Astrocyte of the cerebellum (primary cell): ENCODE results near the gene KRCC1.

Source experiments
- DNase-seq: peaks from one replicate; pipeline ENCODE4 v3.0.0-alpha.2; 2011; ENCODE audit warnings: low read depth
- H3K4me3 ChIP-seq: 2 replicates; pipeline ENCODE4 v1.5.1; 2011; ENCODE audit warnings: mild to moderate bottlenecking, low read depth, low read length, moderate library complexity
- in situ Hi-C: cut with HindIII; loops from 2 replicates; pipeline ENCODE4 v1.10.0; 2017; ENCODE audit warnings: low sequenced_read_pairs
- TF ChIP-seq, protein P1 (sequence below): IDR thresholded peaks from 2 replicates; pipeline ENCODE4 v1.5.1; 2012; ENCODE audit warnings: low read length, low read depth, moderate library complexity, mild to moderate bottlenecking; ENCODE audit errors: missing control alignments

Gene KRCC1

DNA sequence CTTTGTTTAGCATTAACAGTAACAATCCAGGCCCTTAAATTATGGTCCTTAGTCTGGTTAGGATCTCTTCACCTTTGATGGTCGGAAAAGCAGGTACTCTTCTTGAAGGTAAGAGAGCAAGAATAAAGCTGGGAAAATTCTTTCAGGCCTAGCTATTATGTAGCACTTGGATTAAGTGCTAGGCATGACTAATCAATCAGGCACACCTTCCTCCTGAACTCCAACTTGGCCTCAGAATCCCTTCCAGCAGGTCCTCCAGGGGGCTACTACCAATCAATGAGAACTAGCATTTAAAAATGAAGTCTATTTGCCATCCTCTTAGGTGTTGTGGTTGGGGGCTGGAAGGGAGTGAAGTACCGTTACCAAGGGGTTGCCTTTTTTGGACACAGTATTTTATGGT, 15.8 kb upstream of the KRCC1 start:
- H3K4me3 ChIP-seq: no peak overlapping the region
- no peak for DNase-seq
- in situ Hi-C loops: no loop called here
- TF ChIP-seq, protein P1, sequence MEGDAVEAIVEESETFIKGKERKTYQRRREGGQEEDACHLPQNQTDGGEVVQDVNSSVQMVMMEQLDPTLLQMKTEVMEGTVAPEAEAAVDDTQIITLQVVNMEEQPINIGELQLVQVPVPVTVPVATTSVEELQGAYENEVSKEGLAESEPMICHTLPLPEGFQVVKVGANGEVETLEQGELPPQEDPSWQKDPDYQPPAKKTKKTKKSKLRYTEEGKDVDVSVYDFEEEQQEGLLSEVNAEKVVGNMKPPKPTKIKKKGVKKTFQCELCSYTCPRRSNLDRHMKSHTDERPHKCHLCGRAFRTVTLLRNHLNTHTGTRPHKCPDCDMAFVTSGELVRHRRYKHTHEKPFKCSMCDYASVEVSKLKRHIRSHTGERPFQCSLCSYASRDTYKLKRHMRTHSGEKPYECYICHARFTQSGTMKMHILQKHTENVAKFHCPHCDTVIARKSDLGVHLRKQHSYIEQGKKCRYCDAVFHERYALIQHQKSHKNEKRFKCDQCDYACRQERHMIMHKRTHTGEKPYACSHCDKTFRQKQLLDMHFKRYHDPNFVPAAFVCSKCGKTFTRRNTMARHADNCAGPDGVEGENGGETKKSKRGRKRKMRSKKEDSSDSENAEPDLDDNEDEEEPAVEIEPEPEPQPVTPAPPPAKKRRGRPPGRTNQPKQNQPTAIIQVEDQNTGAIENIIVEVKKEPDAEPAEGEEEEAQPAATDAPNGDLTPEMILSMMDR: no peak

DNA sequence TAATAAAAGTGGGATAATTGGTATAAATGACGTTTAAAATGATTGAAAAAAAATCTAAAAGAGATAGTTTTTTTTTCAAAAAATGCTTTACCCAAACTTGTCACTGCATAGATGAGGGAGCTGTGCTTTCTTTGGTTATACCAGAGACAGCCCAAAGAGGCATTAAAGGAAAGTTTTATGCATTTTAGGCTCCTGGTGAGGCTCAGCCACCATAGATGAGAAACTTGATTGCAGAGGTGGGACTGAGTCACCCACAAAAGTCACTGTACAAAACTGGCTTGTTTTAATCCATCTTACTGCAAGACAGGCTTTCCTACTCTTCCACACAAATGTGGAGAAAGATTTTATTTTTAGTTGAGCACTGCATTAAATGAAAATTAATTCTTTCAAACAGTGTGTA, 14.5 kb upstream of the KRCC1 start:
- H3K4me3 ChIP-seq: no peak overlapping the region
- DNase-seq: no peak
- in situ Hi-C loops: no loop called here
- TF ChIP-seq, protein P1: no peak

DNA sequence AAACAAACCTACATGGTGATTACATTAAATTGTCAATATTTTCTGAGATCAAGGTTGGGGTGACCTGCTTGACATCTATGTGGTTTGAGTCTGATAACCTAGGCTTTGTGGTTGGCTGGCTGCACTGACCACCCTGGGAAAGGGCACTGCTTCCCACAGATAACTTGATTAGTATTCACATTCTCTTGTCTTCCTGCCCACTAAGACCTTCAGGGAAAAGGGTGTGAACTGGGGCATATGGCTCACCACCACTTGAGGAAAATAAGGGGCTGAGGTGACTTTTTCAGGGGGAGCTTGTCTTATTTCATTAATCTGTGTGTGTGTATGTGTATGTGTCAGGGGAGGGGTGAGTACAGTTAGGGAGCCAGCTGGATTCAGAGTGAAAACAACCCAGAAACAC, 13.5 kb upstream of the KRCC1 start:
- TF ChIP-seq, protein P1: no peak
- H3K4me3 ChIP-seq: no peak overlapping the region
- in situ Hi-C loops: no loop called here
- no peak for DNase-seq

DNA sequence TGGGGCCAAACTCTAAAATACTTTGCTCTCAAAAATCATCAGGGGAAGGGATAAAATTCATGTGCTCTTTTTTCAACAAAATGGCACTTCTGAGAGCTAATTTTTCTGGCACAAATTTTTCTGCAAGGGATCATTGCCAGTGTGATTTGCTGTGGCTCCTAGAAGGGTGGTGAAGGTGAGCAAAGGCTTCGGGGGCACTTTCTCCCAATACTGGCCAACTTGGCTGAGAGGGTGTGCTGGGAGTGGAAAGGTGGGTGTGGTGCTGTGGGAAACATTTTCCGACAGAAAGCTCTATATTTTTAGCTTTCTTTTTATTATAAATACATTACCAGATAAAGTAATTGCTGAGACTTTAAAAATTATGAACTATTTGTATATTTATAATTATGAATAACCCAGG, 12.5 kb upstream of the KRCC1 start:
- no peak for DNase-seq
- no peak overlapping the region for H3K4me3 ChIP-seq
- TF ChIP-seq, protein P1: no peak
- in situ Hi-C loops: no loop called here

DNA sequence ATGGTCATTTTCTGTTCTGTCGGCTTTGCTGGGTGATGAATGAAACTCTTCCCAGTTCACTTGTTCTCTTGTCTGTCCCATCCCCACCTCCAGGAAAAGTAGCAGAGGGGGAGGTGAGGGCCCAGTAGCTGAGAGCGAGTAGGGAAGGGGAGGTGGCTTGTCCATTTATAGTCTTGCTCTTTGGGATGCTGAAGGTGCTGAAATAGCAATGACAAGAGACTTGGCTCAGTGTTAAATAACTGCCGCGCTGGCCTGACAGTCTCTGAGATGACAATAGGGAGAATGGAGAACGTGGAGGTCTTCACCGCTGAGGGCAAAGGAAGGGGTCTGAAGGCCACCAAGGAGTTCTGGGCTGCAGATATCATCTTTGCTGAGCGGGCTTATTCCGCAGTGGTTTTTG, 12.0 kb upstream of the KRCC1 start, which contains the start of gene SMYD1:
Gene SMYD1, plus strand, starts transcription at position 228 of the 400 bp plus-strand sequence. Its CDS starts 40 bp downstream, at position 268.
- in situ Hi-C loops: no loop called here
- H3K4me3 ChIP-seq: no peak within 1 kb of the TSS
- DNase-seq: no peak
- TF ChIP-seq, protein P1: no peak

DNA sequence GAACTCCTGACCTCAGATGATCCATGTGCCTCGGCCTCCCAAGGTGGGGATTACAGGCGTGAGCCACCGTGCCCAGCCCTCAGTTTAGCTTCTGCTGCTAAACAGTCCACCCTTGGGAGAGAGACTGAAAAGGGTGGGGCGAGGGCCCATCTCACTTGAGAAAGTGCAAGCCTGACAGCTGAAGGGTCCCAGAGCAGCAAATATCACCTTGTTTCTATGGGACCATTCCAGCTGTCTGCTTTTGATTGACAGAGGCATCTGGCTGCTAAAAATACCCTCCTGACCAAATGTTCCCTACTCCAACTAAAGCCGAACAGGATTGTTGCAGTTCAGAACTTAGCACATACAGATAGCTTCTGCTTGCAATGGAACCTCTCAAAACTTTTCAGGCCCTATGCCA, 11.6 kb upstream of the KRCC1 start:
- no peak overlapping the region for H3K4me3 ChIP-seq
- TF ChIP-seq, protein P1: no peak
- in situ Hi-C loops: no loop called here
- DNase-seq: no peak

DNA sequence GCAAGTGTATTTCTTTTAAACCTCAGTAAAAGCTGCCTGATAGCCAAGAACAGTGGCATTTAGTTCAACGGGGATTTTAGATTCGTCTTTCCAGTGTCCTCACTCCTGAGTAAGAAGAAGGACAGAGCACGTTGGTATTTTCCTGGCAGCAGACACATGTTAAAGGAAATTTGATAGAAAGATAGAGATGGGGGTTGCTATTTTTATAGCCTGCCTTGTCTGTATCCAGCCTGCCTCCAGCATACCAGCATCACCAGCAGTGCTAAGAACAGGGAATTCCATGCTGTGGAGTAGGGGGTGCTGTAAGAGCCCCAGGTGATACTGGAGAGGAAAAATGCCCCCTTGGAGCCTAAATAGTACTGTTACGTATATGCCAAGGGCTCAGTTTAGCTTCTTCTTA, 11.0 kb upstream of the KRCC1 start:
- in situ Hi-C loops: no loop called here
- TF ChIP-seq, protein P1: no peak
- H3K4me3 ChIP-seq: no peak overlapping the region
- no peak for DNase-seq
